ENCODE data around the gene COG3. TPM values are rescaled to one million over a fixed set of nuclear protein-coding genes. Genes with fewer than 3 reads are reported as not detected.

The COG3 gene
- total and polyA plus RNA-seq, 2 of the 13 experiments (the other 11 are each of a cell fraction or from before 2014, with no cell fraction given): 37.8 to 47.5 TPM

GRCh38 chr13:45541806-45542205 lies 77.1 kb downstream of the COG3 start (continued):
- TF ChIP-seq ZNF788 (CRISPR knock-in tag; IDR thresholded peaks at IDR 0.05; ENCODE audit: borderline replicate concordance) (no peak), DNMT3B (CRISPR knock-in tag; conservative IDR thresholded peaks at IDR 0.05) (no peak), ZNF768 (CRISPR knock-in tag; IDR thresholded peaks at IDR 0.05) (no peak), ZNF772 (CRISPR knock-in tag; IDR thresholded peaks at IDR 0.05) (no peak), CC2D1A (CRISPR knock-in tag; IDR thresholded peaks at IDR 0.05) (no peak), AKAP8 (CRISPR knock-in tag; IDR thresholded peaks at IDR 0.05) (no peak), RNF2 (conservative IDR thresholded peaks at IDR 0.05; ENCODE audit: low read depth) (no peak)
- TF ChIP-seq, protein P1, sequence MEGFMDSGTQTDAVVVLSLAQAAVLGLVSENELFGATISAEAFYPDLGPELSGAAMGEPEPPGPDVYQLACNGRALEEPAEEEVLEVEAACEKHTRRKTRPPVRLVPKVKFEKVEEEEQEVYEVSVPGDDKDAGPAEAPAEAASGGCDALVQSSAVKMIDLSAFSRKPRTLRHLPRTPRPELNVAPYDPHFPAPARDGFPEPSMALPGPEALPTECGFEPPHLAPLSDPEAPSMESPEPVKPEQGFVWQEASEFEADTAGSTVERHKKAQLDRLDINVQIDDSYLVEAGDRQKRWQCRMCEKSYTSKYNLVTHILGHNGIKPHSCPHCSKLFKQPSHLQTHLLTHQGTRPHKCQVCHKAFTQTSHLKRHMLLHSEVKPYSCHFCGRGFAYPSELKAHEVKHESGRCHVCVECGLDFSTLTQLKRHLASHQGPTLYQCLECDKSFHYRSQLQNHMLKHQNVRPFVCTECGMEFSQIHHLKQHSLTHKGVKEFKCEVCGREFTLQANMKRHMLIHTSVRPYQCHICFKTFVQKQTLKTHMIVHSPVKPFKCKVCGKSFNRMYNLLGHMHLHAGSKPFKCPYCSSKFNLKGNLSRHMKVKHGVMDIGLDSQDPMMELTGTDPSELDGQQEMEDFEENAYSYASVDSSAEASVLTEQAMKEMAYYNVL (CRISPR knock-in tag; IDR thresholded peaks at IDR 0.05; ENCODE audit: borderline replicate concordance): no peak

DNA sequence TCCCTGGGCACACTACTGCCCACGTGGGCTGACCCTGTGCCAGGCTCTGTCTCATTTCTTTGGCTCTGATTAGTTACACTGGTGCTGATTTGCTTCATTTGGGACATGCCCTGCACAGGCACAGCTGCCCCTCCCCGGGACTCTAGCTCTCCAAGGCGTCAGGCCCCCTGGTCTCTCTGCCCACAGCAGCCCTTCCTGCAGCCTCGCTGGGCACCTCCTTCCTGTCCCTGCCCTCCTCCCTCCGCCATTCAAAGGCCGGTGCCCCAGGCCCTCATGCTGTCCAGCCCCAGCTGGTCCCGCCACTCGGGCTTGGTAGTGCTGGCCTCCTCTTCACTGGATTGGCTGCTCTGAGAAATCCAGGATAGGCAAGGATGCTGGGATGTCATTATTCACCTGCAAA lies 77.7 kb downstream of the COG3 start:
- no peak for TF ChIP-seq CREM (IDR thresholded peaks at IDR 0.05)
- TF ChIP-seq CREM (CRISPR knock-in tag; IDR thresholded peaks at IDR 0.05): no peak
- TF ChIP-seq PBX3 (CRISPR knock-in tag; IDR thresholded peaks at IDR 0.05; ENCODE audit: borderline replicate concordance): no peak
- TF ChIP-seq HDAC2 (CRISPR knock-in tag; IDR thresholded peaks at IDR 0.05): no peak
- no peak for TF ChIP-seq ZNF543 (CRISPR knock-in tag; IDR thresholded peaks at IDR 0.05)
- no peak for TF ChIP-seq RNF2 (conservative IDR thresholded peaks at IDR 0.05; ENCODE audit: low read depth)
- TF ChIP-seq ZNF746 (CRISPR knock-in tag; IDR thresholded peaks at IDR 0.05): no peak
- TF ChIP-seq ARNTL (CRISPR knock-in tag; IDR thresholded peaks at IDR 0.05): no peak
- no peak for TF ChIP-seq RBFOX2 (IDR thresholded peaks at IDR 0.05; ENCODE audit: low read depth, low read length)
- no peak for TF ChIP-seq EP300 (IDR thresholded peaks at IDR 0.05; ENCODE audit: low read depth in 2 of 2, low read length in 2 of 2)
- no peak for TF ChIP-seq EP300 (CRISPR knock-in tag; IDR thresholded peaks at IDR 0.05; ENCODE audit: borderline replicate concordance)
- TF ChIP-seq MBD4 (IDR thresholded peaks at IDR 0.05; ENCODE audit: borderline replicate concordance, low read length): no peak
- TF ChIP-seq ELF3 (CRISPR knock-in tag; IDR thresholded peaks at IDR 0.05): no peak
- no peak for TF ChIP-seq SP2 (CRISPR knock-in tag; IDR thresholded peaks at IDR 0.05)
- Histone ChIP-seq H3K27me3 (ENCODE audit: control insufficient read depth in 1 of 2, insufficient read depth in 2 of 2, low read length in 2 of 2) (no peaks in the 10 kb centered on the region), H2AFZ (ENCODE audit: low read length) (no peak overlapping the region), H3K4me1 (ENCODE audit: insufficient read depth, low read length) (peaks cover 11% of the 10 kb centered on the region), H3K4me2 (ENCODE audit: low read depth, low read length) (no peak overlapping the region), H3K4me3 (replicated peaks in 1 of 3; ENCODE audit: insufficient read depth in 1 of 3, low read depth in 2 of 3, low read length in 3 of 3) (no peak overlapping the region), H4K20me1 (ENCODE audit: insufficient read depth, low read length) (no peaks in the 10 kb centered on the region), H3K27ac (ENCODE audit: extremely low read length, insufficient read depth, low read length) (no peak overlapping the region), H3K79me2 (ENCODE audit: insufficient read depth, low read length) (no peaks in the 10 kb centered on the region), H3K9ac (ENCODE audit: insufficient read depth, low read depth, low read length) (no peak overlapping the region), H3K36me3 (replicated peaks in 1 of 2; ENCODE audit: control insufficient read depth in 1 of 2, insufficient read depth in 2 of 2, low read length in 2 of 2) (no peaks in the 10 kb centered on the region), H3K9me3 (ENCODE audit: low read length) (no peaks in the 10 kb centered on the region)
- 36% methylated on average over 6 of the region's 8 CpGs for WGBS (ENCODE audit: low lambda C conversion rate)
- no peak for DNase-seq (ENCODE audit: low spot score)
- ATAC-seq: no peak
- intact Hi-C loops (cut with micrococcal nuclease; ENCODE audit: unreplicated experiment) (no loop called here), in situ Hi-C loops (cut with HindIII; ENCODE audit: extremely low pct_ligation_motif_present, low pct_unique_long_range_greater_than_20kb) (no loop called here)
- CTCF ChIA-PET (ENCODE audit: low intra/inter-chr PET ratio, low total read pairs): no interaction called here
- BruUV-seq (replicated peaks): no TSS peak
- POLR2A ChIA-PET: no interaction called here
- FAIRE-seq: no peak
